DOHH2 (cell line): Measurements from ENCODE around the gene AUTS2.

Experiments used
- H3F3A ChIP-seq: fragments of 200-600 bp; sonication (generic), shearing (Covaris generic); 2 replicates; pipeline ENCODE4 v1.6.0; 2016; ENCODE audit warnings: antibody characterized with exemption, mild to moderate bottlenecking; ENCODE audit not compliant: control insufficient read depth, insufficient read depth
- H3K27ac ChIP-seq: fragments of 200-600 bp; sonication (generic); 2 replicates; pipeline ENCODE4 v1.5.1; 2014; ENCODE audit warnings: low read depth, mild to moderate bottlenecking, low read length, moderate library complexity
- H3K27me3 ChIP-seq: fragments of 200-600 bp; sonication (generic); 2 replicates; pipeline ENCODE4 v1.6.1; 2014; ENCODE audit warnings: mild to moderate bottlenecking, low read length, mixed read lengths; ENCODE audit not compliant: control insufficient read depth
- H3K36me3 ChIP-seq: fragments of 200-600 bp; sonication (generic); 2 replicates; pipeline ENCODE4 v1.6.1; 2014; ENCODE audit warnings: mild to moderate bottlenecking, low read length, moderate library complexity, mixed read lengths; ENCODE audit not compliant: control insufficient read depth
- H3K4me1 ChIP-seq: fragments of 200-600 bp; sonication (generic); 2 replicates; pipeline ENCODE4 v1.6.1; 2014; ENCODE audit warnings: mild to moderate bottlenecking, low read length, mixed read lengths; ENCODE audit not compliant: control insufficient read depth
- H3K4me2 ChIP-seq: fragments of 200-600 bp; sonication (generic); 2 replicates; pipeline ENCODE4 v1.6.0; 2014; ENCODE audit warnings: mild to moderate bottlenecking, low read length, moderate library complexity
- H3K4me3 ChIP-seq: fragments of 200-600 bp; sonication (generic); 2 replicates; pipeline ENCODE4 v1.5.1; 2014; ENCODE audit warnings: mild to moderate bottlenecking, low read length, mixed read lengths
- H3K79me2 ChIP-seq: fragments of 200-600 bp; sonication (generic); 2 replicates; pipeline ENCODE4 v1.6.1; 2014; ENCODE audit warnings: mild to moderate bottlenecking, low read length, mixed read lengths; ENCODE audit not compliant: control insufficient read depth
- H3K9me2 ChIP-seq: fragments of 200-600 bp; sonication (generic); replicated peaks from 2 replicates; pipeline ENCODE4 v1.6.1; 2014; ENCODE audit warnings: mild to moderate bottlenecking, low read length, mixed read lengths; ENCODE audit not compliant: control insufficient read depth
- H3K9me3 ChIP-seq: fragments of 200-600 bp; sonication (generic); 2 replicates; pipeline ENCODE4 v1.6.1; 2014; ENCODE audit warnings: antibody characterized with exemption, low read length, mixed read lengths; ENCODE audit not compliant: control insufficient read depth, insufficient read depth
- H4K20me1 ChIP-seq: fragments of 200-600 bp; sonication (generic); 2 replicates; pipeline ENCODE4 v1.6.0; 2014; ENCODE audit warnings: low read depth, mild to moderate bottlenecking, antibody characterized with exemption, low read length, moderate library complexity; ENCODE audit not compliant: control insufficient read depth, insufficient read depth
- CTCF ChIP-seq: fragments of 200-600 bp; sonication (generic); IDR thresholded peaks from one replicate; pipeline ENCODE4 v1.5.1; 2014; ENCODE audit warnings: antibody characterized with exemption, mild to moderate bottlenecking, low read depth, low read length; ENCODE audit not compliant: poor library complexity, severe bottlenecking
- EZH2phosphoT487 ChIP-seq: fragments of 200-600 bp; sonication (generic); IDR thresholded peaks from 2 replicates; pipeline ENCODE4 v1.6.1; 2017; ENCODE audit warnings: borderline replicate concordance, mild to moderate bottlenecking, antibody characterized with exemption, low read length, moderate library complexity, mixed read lengths

Gene AUTS2

GRCh38 chr7:69989551-69989950, 391.3 kb downstream of the AUTS2 start:
- Histone ChIP-seq H3K4me1 (0 out of 2 replicates have a peak, but pooled peaks cover 8% of the 10 kb centered on the region), H3K4me2 (no peak overlapping the region), H3K27me3 (no peaks in the 10 kb centered on the region), H3K4me3 (no peak overlapping the region), H3K27ac (no peak overlapping the region), H3K9me3 (no peaks in the 10 kb centered on the region), H4K20me1 (no peaks in the 10 kb centered on the region), H3K79me2 (peaks cover 31% of the 10 kb centered on the region), H3K9me2 (no peaks in the 10 kb centered on the region), H3F3A (no peaks in the 10 kb centered on the region), H3K36me3 (no peaks in the 10 kb centered on the region)
- TF ChIP-seq CTCF: no peak
- TF ChIP-seq EZH2phosphoT487: no peak

GRCh38 chr7:69992938-69993337, 394.7 kb downstream of the AUTS2 start:
- Histone ChIP-seq H3K9me3 (no peaks in the 10 kb centered on the region), H3F3A (no peaks in the 10 kb centered on the region), H3K36me3 (no peaks in the 10 kb centered on the region), H3K4me2 (no peak overlapping the region), H4K20me1 (no peaks in the 10 kb centered on the region), H3K4me1 (0 out of 2 replicates have a peak, but pooled peaks cover 8% of the 10 kb centered on the region), H3K79me2 (peaks cover 31% of the 10 kb centered on the region), H3K4me3 (no peak overlapping the region), H3K27me3 (no peaks in the 10 kb centered on the region), H3K9me2 (no peaks in the 10 kb centered on the region), H3K27ac (no peak overlapping the region)
- no peak for TF ChIP-seq CTCF
- no peak for TF ChIP-seq EZH2phosphoT487

DNA sequence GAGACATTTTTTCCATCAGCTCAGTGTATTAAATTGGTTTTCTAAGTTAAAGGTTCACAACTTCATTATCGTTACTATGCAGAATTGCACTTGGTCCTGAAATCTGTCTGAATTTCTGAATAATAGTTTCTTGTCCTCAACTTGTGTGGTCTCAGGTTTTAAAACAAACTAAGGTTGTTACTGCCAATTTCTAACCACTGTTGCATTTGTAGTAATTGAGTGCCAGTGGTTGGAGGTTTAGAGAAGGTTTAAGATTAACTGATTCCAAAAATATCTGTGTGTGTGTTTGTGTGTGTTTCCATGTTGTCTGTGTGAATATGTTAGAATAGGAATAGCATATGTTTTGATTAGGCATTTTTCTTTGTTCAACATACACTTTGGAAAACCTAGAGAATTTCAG, 395.9 kb downstream of the AUTS2 start:
- Histone ChIP-seq H3F3A (no peaks in the 10 kb centered on the region), H3K27ac (no peak overlapping the region), H3K4me3 (no peak overlapping the region), H3K27me3 (no peaks in the 10 kb centered on the region), H3K36me3 (no peaks in the 10 kb centered on the region), H4K20me1 (no peaks in the 10 kb centered on the region), H3K9me2 (no peaks in the 10 kb centered on the region), H3K79me2 (peaks cover 29% of the 10 kb centered on the region), H3K9me3 (no peaks in the 10 kb centered on the region), H3K4me2 (no peak overlapping the region), H3K4me1 (0 out of 2 replicates have a peak, but pooled peaks cover 8% of the 10 kb centered on the region)
- TF ChIP-seq CTCF (no peak), EZH2phosphoT487 (no peak)
